KMS-11 (cell line): Measurements from ENCODE around the gene TLDC2.

Experiments
- H2AFZ ChIP-seq: fragments of 200-600 bp; sonication (generic); 2 replicates; pipeline ENCODE4 v1.6.1; 2016; ENCODE audit warnings: antibody characterized with exemption, mixed run types, low read depth
- H3K27ac ChIP-seq: fragments of 200-600 bp; sonication (generic); 2 replicates; pipeline ENCODE4 v1.6.1; 2016; ENCODE audit warnings: mild to moderate bottlenecking, mixed run types
- H3K27me3 ChIP-seq: fragments of 200-600 bp; sonication (generic); 2 replicates; pipeline ENCODE4 v1.6.1; 2017; ENCODE audit warnings: mild to moderate bottlenecking, low read depth, mixed run types, moderate library complexity; ENCODE audit not compliant: insufficient read depth
- H3K36me3 ChIP-seq: fragments of 200-600 bp; sonication (generic); 2 replicates; pipeline ENCODE4 v1.6.1; 2017; ENCODE audit warnings: mild to moderate bottlenecking, mixed run types; ENCODE audit not compliant: insufficient read depth
- H3K4me1 ChIP-seq: fragments of 200-600 bp; sonication (generic); 2 replicates; pipeline ENCODE4 v1.6.1; 2016; ENCODE audit warnings: mild to moderate bottlenecking, low read depth, mixed run types; ENCODE audit not compliant: poor library complexity, severe bottlenecking
- H3K4me2 ChIP-seq: fragments of 200-600 bp; sonication (generic); 2 replicates; pipeline ENCODE4 v1.7.0; 2016; ENCODE audit warnings: mild to moderate bottlenecking, mixed run types
- H3K4me3 ChIP-seq: fragments of 200-600 bp; sonication (generic); IDR thresholded peaks from 2 replicates; pipeline ENCODE4 v1.6.1; 2017; ENCODE audit warnings: low read depth, low read length, mixed read lengths; ENCODE audit not compliant: insufficient read depth
- H3K79me2 ChIP-seq: fragments of 200-600 bp; sonication (generic); 2 replicates; pipeline ENCODE4 v1.6.1; 2016; ENCODE audit warnings: low read depth, mixed run types; ENCODE audit not compliant: insufficient read depth
- H3K9ac ChIP-seq: fragments of 200-600 bp; sonication (generic); 2 replicates; pipeline ENCODE4 v1.6.1; 2016; ENCODE audit warnings: mild to moderate bottlenecking, mixed run types
- H4K20me1 ChIP-seq: fragments of 200-600 bp; sonication (generic); 2 replicates; pipeline ENCODE4 v1.6.1; 2016; ENCODE audit warnings: mild to moderate bottlenecking, mixed run types; ENCODE audit not compliant: insufficient read depth
- TF ChIP-seq, protein P1 (sequence below): fragments of 200-600 bp; sonication (generic); conservative IDR thresholded peaks from 2 replicates; pipeline ENCODE4 v1.6.1; 2017; ENCODE audit warnings: low read depth, mild to moderate bottlenecking, antibody characterized with exemption, low read length, moderate library complexity, mixed read lengths

Gene TLDC2

DNA sequence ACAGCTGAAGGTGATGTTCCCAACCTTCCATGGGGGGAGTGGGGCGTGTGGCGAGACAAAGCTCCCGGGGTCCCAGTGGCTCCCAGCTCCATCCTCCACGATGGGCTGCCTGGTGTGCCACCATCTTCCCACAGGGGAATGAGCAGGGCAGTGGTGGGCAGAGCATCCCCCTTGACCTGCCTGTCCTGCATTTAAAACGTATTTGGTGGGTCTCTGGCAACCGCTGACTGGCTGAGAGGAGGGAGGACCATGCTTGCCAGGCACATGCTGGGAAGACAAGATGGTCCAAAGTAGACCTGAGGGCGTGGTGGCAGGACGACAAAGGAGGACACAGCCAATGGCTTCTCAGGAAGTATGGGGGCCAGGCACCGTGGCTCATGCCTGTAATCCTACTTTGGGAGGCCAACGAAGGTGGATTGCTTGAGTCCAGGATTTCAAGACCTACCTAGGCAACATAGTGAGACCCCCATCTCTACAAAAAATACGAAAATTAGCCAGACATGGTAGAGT, 4.9 kb downstream of the TLDC2 start:
- no peak overlapping the region for H3K4me3 ChIP-seq
- no peak overlapping the region for H3K4me2 ChIP-seq
- H3K4me1 ChIP-seq = peaks cover 3% of the 10 kb centered on the region
- no peaks in the 10 kb centered on the region for H3K79me2 ChIP-seq
- no peaks in the 10 kb centered on the region for H3K27me3 ChIP-seq
- no peak overlapping the region for H3K9ac ChIP-seq
- TF ChIP-seq, protein P1, sequence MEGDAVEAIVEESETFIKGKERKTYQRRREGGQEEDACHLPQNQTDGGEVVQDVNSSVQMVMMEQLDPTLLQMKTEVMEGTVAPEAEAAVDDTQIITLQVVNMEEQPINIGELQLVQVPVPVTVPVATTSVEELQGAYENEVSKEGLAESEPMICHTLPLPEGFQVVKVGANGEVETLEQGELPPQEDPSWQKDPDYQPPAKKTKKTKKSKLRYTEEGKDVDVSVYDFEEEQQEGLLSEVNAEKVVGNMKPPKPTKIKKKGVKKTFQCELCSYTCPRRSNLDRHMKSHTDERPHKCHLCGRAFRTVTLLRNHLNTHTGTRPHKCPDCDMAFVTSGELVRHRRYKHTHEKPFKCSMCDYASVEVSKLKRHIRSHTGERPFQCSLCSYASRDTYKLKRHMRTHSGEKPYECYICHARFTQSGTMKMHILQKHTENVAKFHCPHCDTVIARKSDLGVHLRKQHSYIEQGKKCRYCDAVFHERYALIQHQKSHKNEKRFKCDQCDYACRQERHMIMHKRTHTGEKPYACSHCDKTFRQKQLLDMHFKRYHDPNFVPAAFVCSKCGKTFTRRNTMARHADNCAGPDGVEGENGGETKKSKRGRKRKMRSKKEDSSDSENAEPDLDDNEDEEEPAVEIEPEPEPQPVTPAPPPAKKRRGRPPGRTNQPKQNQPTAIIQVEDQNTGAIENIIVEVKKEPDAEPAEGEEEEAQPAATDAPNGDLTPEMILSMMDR = no peak
- H4K20me1 ChIP-seq = no peaks in the 10 kb centered on the region
- H3K36me3 ChIP-seq = no peaks in the 10 kb centered on the region
- no peak overlapping the region for H3K27ac ChIP-seq
- H2AFZ ChIP-seq = no peak overlapping the region

DNA sequence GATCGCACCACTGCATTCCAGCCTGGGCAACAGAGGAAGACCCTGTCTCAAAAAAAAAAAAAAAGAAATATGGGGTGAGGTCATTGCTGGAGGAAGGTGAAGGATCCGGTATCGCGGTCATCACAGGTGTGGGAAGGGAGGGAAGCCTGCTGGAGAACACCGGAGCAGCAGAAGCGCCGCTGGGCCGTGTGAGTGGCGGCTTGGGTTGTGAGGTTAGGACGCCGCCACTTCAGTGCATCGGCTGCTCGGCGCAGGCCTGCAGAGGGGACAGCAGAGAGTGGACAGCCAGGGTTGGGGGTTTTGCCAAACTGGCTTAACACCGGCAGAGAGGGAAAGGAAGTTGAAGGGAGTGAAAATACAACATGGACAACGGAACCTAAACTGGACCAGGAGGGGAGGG, 5.4 kb downstream of the TLDC2 start:
- TF ChIP-seq, protein P1 = no peak
- Histone ChIP-seq H4K20me1 (no peaks in the 10 kb centered on the region), H3K4me2 (no peak overlapping the region)

DNA sequence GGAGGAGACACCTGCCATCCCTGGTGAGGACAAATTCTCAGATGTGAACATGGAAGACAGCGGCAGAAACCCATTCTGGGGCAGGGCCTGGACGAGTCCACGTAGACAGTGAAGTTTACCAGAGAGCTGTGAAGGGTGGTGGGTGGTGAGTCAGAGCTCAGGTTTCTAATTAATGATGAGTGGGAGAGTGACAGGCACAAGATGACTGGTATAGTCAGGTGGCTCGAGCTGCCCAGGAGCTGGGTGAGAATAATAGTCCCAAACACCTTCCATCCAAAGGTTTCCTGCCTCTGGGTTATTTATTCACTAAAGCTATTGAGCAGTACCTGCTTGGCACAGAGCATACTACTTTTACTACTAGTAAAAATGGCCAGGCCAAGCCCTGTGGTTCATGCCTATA, 6.0 kb downstream of the TLDC2 start:
- Histone ChIP-seq H3K4me2 (no peak overlapping the region), H2AFZ (no peak overlapping the region), H3K36me3 (no peaks in the 10 kb centered on the region), H4K20me1 (no peaks in the 10 kb centered on the region), H3K4me1 (peaks cover 6% of the 10 kb centered on the region), H3K9ac (no peak overlapping the region), H3K4me3 (no peak overlapping the region), H3K27me3 (no peaks in the 10 kb centered on the region), H3K79me2 (no peaks in the 10 kb centered on the region), H3K27ac (no peak overlapping the region)
- TF ChIP-seq, protein P1 = no peak

More for the DNA sequence above, 5.4 kb downstream of the TLDC2 start:
- no peaks in the 10 kb centered on the region for H3K27me3 ChIP-seq
- H3K27ac ChIP-seq = no peak overlapping the region
- peaks cover 3% of the 10 kb centered on the region for H3K4me1 ChIP-seq
- H3K79me2 ChIP-seq = no peaks in the 10 kb centered on the region
- H3K9ac ChIP-seq = no peak overlapping the region
- no peak overlapping the region for H3K4me3 ChIP-seq
- H2AFZ ChIP-seq = no peak overlapping the region
- H3K36me3 ChIP-seq = no peaks in the 10 kb centered on the region

DNA sequence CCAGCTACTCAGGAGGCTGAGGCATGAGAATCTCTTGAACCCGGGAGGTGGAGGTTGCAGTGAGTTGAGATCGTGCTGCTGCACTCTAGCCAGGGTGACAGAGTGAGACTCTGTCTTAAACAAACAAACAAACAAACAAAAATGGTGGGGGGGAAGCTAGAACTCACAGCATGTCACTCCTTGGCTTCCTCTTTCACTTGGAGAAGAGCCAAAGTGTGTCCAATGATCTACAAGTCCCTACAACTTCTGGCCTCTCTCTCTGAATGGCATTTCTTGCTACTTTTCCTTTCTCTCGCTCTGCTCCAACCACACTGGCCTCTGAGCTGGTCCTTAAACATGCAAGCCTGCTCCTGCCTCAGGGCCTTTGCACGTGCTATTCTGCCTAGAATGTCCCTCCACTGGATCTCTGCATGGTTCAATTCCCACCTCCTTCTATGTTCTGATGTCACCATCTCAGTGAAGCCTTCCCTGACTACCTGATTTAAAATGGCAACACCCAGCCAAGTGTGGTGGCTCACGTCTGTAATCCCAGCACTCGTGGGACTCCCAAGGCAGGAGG, 8.1 kb downstream of the TLDC2 start:
- no peaks in the 10 kb centered on the region for H3K36me3 ChIP-seq
- no peak overlapping the region for H3K9ac ChIP-seq
- TF ChIP-seq, protein P1 = no peak
- no peaks in the 10 kb centered on the region for H3K79me2 ChIP-seq
- no peaks in the 10 kb centered on the region for H4K20me1 ChIP-seq
- H3K4me3 ChIP-seq = no peak overlapping the region
- H3K4me1 ChIP-seq = peaks cover 9% of the 10 kb centered on the region
- H2AFZ ChIP-seq = no peak overlapping the region
- no peaks in the 10 kb centered on the region for H3K27me3 ChIP-seq
- H3K27ac ChIP-seq = no peak overlapping the region
- no peak overlapping the region for H3K4me2 ChIP-seq
